GM12892 (cell line): ENCODE measurements around the gene ACVR1B.
"Not testable (repeated sequence)": the region's sequence is repeated elsewhere in the genome, so short reads cannot be mapped to it uniquely, and the experiment has no call there.

ENCODE experiments used
- DNase-seq: peaks from one replicate; pipeline ENCODE4 v3.0.0; 2011; ENCODE audit not compliant: insufficient read length
- FAIRE-seq: peaks from 2 replicates; lab custom pipeline; 2011; peaks lifted over from hg19 to GRCh38; lab: Jason Lieb, UNC
- POLR2A ChIP-seq: IDR thresholded peaks from 2 replicates; pipeline ENCODE4 v1.6.1; 2011; ENCODE audit warnings: low read depth, low read length, control low read depth
- POLR2AphosphoS5 ChIP-seq: IDR thresholded peaks from 2 replicates; pipeline ENCODE4 v1.6.1; 2011; ENCODE audit warnings: low read depth, low read length, control low read depth
- TAF1 ChIP-seq: IDR thresholded peaks from 2 replicates; pipeline ENCODE4 v1.6.1; 2011; ENCODE audit warnings: low read depth, mild to moderate bottlenecking, control low read depth, low read length, borderline replicate concordance

ACVR1B gene

GRCh38 chr12:51976376-51977160 lies 25.1 kb downstream of the ACVR1B start:
- no peak for FAIRE-seq
- no peak for DNase-seq
- no peak for TF ChIP-seq POLR2A
- TF ChIP-seq POLR2AphosphoS5: no peak
- TF ChIP-seq TAF1: no peak

DNA sequence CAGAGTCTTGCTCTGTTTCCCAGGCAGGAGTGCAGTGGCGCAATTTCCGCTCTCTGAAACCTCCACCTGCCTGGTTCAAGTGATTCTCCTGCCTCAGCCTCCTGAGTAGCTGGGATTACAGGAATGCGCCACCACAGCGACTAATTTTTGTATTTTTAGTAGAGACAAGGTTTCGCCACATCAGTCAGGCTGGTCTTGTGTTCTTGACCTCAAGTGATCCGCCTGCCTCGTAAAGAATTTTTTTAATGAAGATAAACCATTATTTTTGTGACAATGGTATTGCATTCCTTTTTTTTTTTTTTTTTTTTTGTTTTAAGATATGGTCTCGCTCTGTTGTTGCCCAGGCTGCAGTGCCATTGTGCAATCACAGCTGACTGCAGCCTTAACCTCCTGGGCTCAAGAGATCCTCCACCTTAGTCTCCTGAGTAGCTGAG lies 25.8 kb downstream of the ACVR1B start:
- DNase-seq (no peak), FAIRE-seq (no peak)
- TF ChIP-seq POLR2AphosphoS5 (no peak), POLR2A (no peak), TAF1 (no peak)

- not testable (repeated sequence) for DNase-seq, FAIRE-seq
Observed at GRCh38 chr12:51979306-51979705, 27.8 kb downstream of the ACVR1B start.

- DNase-seq (peak; percentile 66), FAIRE-seq (peak; percentile 76)
- TF ChIP-seq POLR2AphosphoS5 (no peak), TAF1 (no peak), POLR2A (no peak)
Observed at GRCh38 chr12:51980051-51980808, 28.7 kb downstream of the ACVR1B start.

DNA sequence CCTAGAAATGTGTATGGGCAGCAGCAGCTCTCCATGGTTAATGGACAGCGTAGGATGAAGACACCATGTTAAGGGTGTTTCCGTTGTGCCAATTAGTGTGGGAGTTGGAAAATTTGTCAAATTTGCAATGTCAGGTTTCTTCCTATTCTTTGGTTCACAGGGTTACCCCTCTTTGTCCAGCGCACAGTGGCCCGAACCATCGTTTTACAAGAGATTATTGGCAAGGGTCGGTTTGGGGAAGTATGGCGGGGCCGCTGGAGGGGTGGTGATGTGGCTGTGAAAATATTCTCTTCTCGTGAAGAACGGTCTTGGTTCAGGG lies 29.3 kb downstream of the ACVR1B start:
- TF ChIP-seq POLR2A: no peak
- no peak for TF ChIP-seq TAF1
- TF ChIP-seq POLR2AphosphoS5: no peak
- DNase-seq (no peak), FAIRE-seq (no peak)

GRCh38 chr12:51984657-51985056 lies 33.2 kb downstream of the ACVR1B start:
- TF ChIP-seq POLR2A: no peak
- no peak for TF ChIP-seq TAF1
- no peak for TF ChIP-seq POLR2AphosphoS5
- DNase-seq (no peak), FAIRE-seq (no peak)

DNA sequence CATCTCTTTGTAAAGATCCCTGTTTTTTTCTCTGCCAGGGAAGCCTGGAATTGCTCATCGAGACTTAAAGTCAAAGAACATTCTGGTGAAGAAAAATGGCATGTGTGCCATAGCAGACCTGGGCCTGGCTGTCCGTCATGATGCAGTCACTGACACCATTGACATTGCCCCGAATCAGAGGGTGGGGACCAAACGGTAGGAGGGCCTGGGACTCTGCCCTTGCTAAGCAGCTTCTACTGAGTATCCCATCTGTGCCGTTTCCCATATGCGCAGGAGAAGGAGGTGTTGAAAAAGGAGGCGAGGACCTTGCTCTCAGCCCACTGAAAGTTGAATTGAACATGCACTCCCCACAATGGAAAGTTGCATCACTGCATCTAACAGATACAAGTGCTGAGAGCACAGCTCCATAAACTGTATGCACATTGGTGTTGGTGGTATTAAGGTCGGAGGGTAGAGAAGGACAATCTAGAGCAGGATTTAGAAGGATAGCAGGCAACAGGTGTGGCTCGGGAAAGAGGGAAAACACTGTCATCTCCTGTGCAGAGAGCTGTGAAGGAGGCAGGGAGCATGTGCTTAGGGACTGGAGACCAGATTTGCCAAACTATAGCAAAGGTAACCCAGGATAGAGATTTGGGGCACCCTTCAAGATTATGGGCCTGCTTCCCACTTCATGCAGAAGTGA lies 33.8 kb downstream of the ACVR1B start:
- TF ChIP-seq POLR2A: no peak
- no peak for TF ChIP-seq TAF1
- TF ChIP-seq POLR2AphosphoS5: no peak
- FAIRE-seq (no peak), DNase-seq (no peak)

GRCh38 chr12:51986834-51987233 lies 35.3 kb downstream of the ACVR1B start:
- TF ChIP-seq POLR2A (no peak), TAF1 (no peak), POLR2AphosphoS5 (no peak)
- no peak for FAIRE-seq

DNA sequence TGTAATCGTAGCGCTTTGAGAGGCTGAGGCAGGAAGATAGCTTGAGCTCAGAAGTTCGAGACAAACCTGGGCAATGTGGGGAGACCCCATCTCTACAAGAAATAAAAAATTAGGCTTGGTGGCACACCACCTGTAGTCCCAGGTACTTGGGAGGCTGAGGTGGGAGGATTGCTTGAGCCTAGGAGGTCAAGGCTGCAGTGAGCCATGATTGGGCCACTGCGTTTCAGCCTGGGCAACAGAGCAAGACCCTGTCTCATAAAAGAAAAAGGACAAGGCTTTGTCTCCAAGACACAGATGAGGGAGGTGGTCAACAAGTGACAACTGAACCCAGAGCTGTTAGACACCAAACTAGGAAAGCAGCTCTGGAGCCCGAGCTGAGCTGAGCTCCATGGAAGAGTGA lies 40.7 kb downstream of the ACVR1B start:
- DNase-seq (no peak), FAIRE-seq (no peak)
- TF ChIP-seq POLR2AphosphoS5: no peak
- no peak for TF ChIP-seq TAF1
- TF ChIP-seq POLR2A: no peak

More at GRCh38 chr12:51986834-51987233, 35.3 kb downstream of the ACVR1B start:
- no peak for DNase-seq

DNA sequence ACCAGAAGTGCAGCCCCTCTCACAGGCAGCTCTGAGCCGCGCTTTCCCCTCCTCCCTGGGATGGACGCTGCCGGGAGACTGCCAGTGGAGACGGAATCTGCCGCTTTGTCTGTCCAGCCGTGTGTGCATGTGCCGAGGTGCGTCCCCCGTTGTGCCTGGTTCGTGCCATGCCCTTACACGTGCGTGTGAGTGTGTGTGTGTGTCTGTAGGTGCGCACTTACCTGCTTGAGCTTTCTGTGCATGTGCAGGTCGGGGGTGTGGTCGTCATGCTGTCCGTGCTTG lies 43.0 kb downstream of the ACVR1B start:
- FAIRE-seq: no peak
- no peak for DNase-seq
- TF ChIP-seq TAF1: no peak
- TF ChIP-seq POLR2AphosphoS5: no peak
- no peak for TF ChIP-seq POLR2A

DNA sequence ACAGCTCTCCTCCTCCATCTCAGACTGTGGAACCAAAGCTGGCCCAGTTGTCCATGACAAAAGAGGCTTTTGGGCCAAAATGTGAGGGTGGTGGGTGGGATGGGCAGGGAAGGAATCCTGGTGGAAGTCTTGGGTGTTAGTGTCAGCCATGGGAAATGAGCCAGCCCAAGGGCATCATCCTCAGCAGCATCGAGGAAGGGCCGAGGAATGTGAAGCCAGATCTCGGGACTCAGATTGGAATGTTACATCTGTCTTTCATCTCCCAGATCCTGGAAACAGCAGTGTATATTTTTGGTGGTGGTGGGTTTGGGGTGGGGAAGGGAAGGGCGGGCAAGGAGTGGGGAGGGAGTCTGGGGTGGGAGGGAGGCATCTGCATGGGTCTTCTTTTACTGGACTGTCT lies 43.5 kb downstream of the ACVR1B start:
- no peak for DNase-seq
- FAIRE-seq: no peak
- TF ChIP-seq TAF1: no peak
- TF ChIP-seq POLR2A: no peak
- no peak for TF ChIP-seq POLR2AphosphoS5
